ENCODE measurements around the gene HERC4.

HERC4 gene

GRCh38 chr10:67959839-67960476 is 115.1 kb downstream of the HERC4 start:
- DNase-seq: no peak

- no peak for DNase-seq
Measured at GRCh38 chr10:67955614-67956013, 119.5 kb downstream of the HERC4 start.

GRCh38 chr10:67943917-67944316 is 131.2 kb downstream of the HERC4 start:
- DNase-seq: no peak

- DNase-seq: no peak
Measured at GRCh38 chr10:67936416-67936815, 138.7 kb downstream of the HERC4 start.

- DNase-seq: no peak
Measured at GRCh38 chr10:67935223-67935622, 139.9 kb downstream of the HERC4 start.

- no peak for DNase-seq
Measured at GRCh38 chr10:67934336-67934735, 140.7 kb downstream of the HERC4 start.

GRCh38 chr10:67933199-67933598 is 141.9 kb downstream of the HERC4 start:
- peak in 1 of 5 experiments; percentile 52 for DNase-seq

GRCh38 chr10:67926951-67927350 is 148.1 kb downstream of the HERC4 start:
- DNase-seq: no peak

- DNase-seq: no peak
Measured at GRCh38 chr10:67925449-67926005, 149.6 kb downstream of the HERC4 start.

GRCh38 chr10:67924136-67924535 is 150.9 kb downstream of the HERC4 start:
- DNase-seq: no peak

GRCh38 chr10:67923551-67923950 is 151.5 kb downstream of the HERC4 start:
- no peak for DNase-seq

- DNase-seq: no peak
Measured at GRCh38 chr10:67921065-67921464, 154.0 kb downstream of the HERC4 start.

- no peak for DNase-seq
Measured at GRCh38 chr10:67917679-67918078, 157.4 kb downstream of the HERC4 start.

- no peak for DNase-seq
Measured at GRCh38 chr10:67917169-67917568, 157.9 kb downstream of the HERC4 start.

- DNase-seq: no peak
Measured at GRCh38 chr10:67914777-67915340, 160.2 kb downstream of the HERC4 start.

- peak in 1 of 5 experiments; percentile 24 for DNase-seq
Measured at GRCh38 chr10:67912331-67912946, 162.6 kb downstream of the HERC4 start.

- no peak for DNase-seq
Measured at GRCh38 chr10:67903581-67903980, 171.5 kb downstream of the HERC4 start.

- no peak for DNase-seq
Measured at GRCh38 chr10:67893637-67894036, 181.4 kb downstream of the HERC4 start.

GRCh38 chr10:67884842-67885670 is 190.0 kb downstream of the HERC4 start:
- DNase-seq: peak; percentile 58 to 90 (median 75)

- DNase-seq: peak; percentile 81 to 96 (median 91)
Measured at GRCh38 chr10:67884313-67884841, 190.7 kb downstream of the HERC4 start, which contains the start of gene SIRT1. TSS of gene SIRT1 (plus strand) at chr10:67884656. CDS start at chr10:67884722, 66 bp downstream.

GRCh38 chr10:67883710-67884312 is 191.3 kb downstream of the HERC4 start:
- no peak for DNase-seq

GRCh38 chr10:67878133-67878532 is 196.9 kb downstream of the HERC4 start:
- DNase-seq: no peak

Data from T-helper 2 cell (primary cell).